ENCODE results near the gene TET3. TPM values are rescaled to one million over a fixed set of nuclear protein-coding genes. Genes with fewer than 3 reads are reported as not detected.

The TET3 gene
- total RNA-seq, 3 donors from 2014 or later = 16.6 to 28.7 (median 21.9) TPM

DNA sequence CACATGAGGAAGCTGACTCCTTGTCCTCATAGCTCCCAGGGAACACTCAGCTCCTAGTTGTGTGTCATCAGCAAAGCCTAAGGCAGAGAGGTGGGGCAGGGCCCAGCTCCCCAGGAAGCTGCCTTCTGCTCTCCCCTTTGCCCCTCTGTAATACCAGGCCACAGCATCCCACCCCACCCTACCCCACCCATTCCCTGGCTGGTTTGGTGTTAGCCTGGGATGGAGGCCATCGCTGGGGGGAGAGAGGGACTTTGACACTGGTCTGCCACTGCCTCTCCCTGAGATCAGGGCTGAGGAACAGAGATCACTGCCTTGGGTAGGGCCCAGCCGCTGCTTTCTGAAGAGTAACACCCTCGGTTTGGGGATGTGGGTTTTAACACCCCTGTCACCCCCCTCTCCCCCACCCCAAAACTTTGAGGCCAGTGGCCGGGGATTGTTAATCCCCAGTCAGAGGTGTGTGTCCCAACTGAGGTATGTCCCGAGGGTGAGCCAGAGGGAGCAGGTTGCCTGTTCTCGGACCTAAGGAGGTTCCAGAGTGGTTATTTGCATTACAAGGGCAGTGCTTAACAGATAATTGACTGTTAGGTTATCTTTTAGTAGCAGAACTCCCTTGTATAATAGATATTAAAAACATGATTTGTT is 41.4 kb downstream of the TET3 start:
- peak; percentile 81 for ATAC-seq
- H3K4me1 ChIP-seq (ENCODE audit: low read depth) = peaks cover 16% of the 10 kb centered on the region
- peak in 2 of 3 donors; percentile 36 to 53 for DNase-seq
- no peaks in the 10 kb centered on the region for H3K9me3 ChIP-seq
- H3K4me3 ChIP-seq = no peak overlapping the region
- intact Hi-C loops (cut with DNase I, micrococcal nuclease) = no loop called here
- TF ChIP-seq, protein P1, sequence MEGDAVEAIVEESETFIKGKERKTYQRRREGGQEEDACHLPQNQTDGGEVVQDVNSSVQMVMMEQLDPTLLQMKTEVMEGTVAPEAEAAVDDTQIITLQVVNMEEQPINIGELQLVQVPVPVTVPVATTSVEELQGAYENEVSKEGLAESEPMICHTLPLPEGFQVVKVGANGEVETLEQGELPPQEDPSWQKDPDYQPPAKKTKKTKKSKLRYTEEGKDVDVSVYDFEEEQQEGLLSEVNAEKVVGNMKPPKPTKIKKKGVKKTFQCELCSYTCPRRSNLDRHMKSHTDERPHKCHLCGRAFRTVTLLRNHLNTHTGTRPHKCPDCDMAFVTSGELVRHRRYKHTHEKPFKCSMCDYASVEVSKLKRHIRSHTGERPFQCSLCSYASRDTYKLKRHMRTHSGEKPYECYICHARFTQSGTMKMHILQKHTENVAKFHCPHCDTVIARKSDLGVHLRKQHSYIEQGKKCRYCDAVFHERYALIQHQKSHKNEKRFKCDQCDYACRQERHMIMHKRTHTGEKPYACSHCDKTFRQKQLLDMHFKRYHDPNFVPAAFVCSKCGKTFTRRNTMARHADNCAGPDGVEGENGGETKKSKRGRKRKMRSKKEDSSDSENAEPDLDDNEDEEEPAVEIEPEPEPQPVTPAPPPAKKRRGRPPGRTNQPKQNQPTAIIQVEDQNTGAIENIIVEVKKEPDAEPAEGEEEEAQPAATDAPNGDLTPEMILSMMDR (IDR thresholded peaks at IDR 0.05) = no peak
- H3K36me3 ChIP-seq (ENCODE audit: low read depth) = no peaks in the 10 kb centered on the region

DNA sequence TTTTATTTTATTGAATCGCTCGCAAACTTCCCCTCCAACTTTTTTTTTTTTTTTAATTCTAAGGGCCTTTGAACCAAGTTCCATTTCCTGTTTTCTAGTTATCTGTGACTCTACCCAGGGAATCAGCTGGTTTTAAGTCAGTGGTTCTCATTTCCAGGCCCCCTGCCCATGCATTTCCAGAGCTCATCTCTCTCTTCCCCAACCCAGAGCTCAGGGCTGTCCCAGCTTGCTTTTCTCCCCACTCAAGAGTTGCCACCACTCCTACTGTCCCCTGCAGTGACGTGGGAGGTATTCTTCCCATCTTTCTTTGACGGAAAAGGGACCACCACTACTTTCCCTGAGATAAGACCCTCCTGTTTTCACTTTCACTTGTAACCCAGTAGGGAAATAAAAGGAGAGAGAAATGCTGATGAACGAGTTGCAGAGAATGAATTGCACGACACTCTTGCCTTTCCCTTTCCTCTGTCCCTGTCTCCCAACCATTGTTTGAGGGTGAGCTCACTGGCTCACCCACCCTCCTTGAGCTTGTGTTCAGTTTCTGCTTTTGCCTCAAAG is 42.1 kb downstream of the TET3 start:
- no peaks in the 10 kb centered on the region for H3K36me3 ChIP-seq (ENCODE audit: low read depth)
- TF ChIP-seq, protein P1 (IDR thresholded peaks at IDR 0.05) = no peak
- H3K4me3 ChIP-seq = no peak overlapping the region
- ATAC-seq (no peak), DNase-seq (no peak)
- H3K4me1 ChIP-seq (ENCODE audit: low read depth) = peaks cover 21% of the 10 kb centered on the region
- no peaks in the 10 kb centered on the region for H3K9me3 ChIP-seq
- intact Hi-C loops (cut with DNase I, micrococcal nuclease) = no loop called here

DNA sequence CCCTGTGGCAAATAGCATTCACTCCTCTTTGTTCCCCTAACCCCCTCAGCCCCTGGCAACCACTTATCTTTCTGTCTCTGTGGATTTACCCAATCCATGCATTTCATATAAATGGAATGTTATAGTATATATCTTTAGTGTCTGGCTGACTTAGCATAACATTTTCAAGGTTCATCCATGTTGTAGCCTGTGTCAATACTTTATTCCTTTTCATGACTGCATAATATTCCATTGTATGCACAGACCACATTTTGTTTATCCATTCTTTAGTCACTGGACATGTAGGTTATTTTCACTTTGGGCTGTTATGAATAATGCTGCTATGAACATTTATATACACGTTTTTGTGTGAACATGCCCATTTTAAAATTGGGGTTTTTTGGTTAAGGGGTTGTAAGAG is 42.8 kb downstream of the TET3 start:
- TF ChIP-seq, protein P1 (IDR thresholded peaks at IDR 0.05) = no peak
- Histone ChIP-seq H3K4me3 (no peak overlapping the region), H3K9me3 (no peaks in the 10 kb centered on the region), H3K4me1 (ENCODE audit: low read depth) (peaks cover 25% of the 10 kb centered on the region), H3K36me3 (ENCODE audit: low read depth) (no peaks in the 10 kb centered on the region)
- no peak for DNase-seq
- intact Hi-C loops (cut with DNase I, micrococcal nuclease) = no loop called here
- ATAC-seq = no peak

DNA sequence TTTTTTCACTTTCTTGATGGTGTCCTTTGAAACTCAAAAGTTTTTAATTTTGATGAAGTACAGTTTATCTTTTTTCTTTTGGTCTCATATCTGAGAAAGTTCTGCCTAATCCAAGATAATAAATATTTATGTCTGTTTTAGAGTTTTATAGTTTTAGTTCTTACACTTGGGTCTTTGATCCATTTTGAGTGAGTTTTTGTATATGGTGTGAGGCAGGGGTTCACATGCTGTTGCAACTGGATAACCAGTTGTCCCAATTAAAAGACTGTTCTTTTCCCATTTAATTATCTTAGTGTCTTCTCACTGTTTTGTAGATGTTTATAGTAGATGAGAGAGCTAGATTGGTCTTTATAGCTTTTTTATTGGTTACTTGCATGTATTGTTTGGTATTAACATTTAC is 43.6 kb downstream of the TET3 start:
- no peak overlapping the region for H3K4me3 ChIP-seq
- H3K4me1 ChIP-seq (ENCODE audit: low read depth) = peaks cover 33% of the 10 kb centered on the region
- DNase-seq (no peak), ATAC-seq (no peak)
- H3K36me3 ChIP-seq (ENCODE audit: low read depth) = no peaks in the 10 kb centered on the region
- no peaks in the 10 kb centered on the region for H3K9me3 ChIP-seq
- TF ChIP-seq, protein P1 (IDR thresholded peaks at IDR 0.05) = no peak
- intact Hi-C loops (cut with DNase I, micrococcal nuclease) = no loop called here

GRCh38 chr2:74028741-74029140 is 44.0 kb downstream of the TET3 start:
- TF ChIP-seq, protein P1 (IDR thresholded peaks at IDR 0.05) = no peak
- DNase-seq = no peak
- H3K36me3 ChIP-seq (ENCODE audit: low read depth) = no peaks in the 10 kb centered on the region
- no peaks in the 10 kb centered on the region for H3K9me3 ChIP-seq
- ATAC-seq = no peak
- peaks cover 37% of the 10 kb centered on the region for H3K4me1 ChIP-seq (ENCODE audit: low read depth)
- intact Hi-C loops (cut with DNase I, micrococcal nuclease) = no loop called here
- no peak overlapping the region for H3K4me3 ChIP-seq
